OCI-LY3 (cell line): ENCODE results near the gene AVP.

Source experiments
- EZH2phosphoT487 ChIP-seq: fragments of 200-600 bp; shearing (Covaris generic); IDR thresholded peaks from 2 replicates; pipeline ENCODE4 v1.6.1; 2018; ENCODE audit warnings: antibody characterized with exemption, mixed run types, low read depth
- TF ChIP-seq, protein P1 (sequence below): fragments of 200-600, 300-600 bp; sonication (generic); IDR thresholded peaks from 2 replicates; pipeline ENCODE4 v1.5.1; 2014; ENCODE audit warnings: antibody characterized with exemption, low read length, low read depth

GRCh38 chr20:3074812-3075211 is 9.7 kb downstream of the AVP start:
- TF ChIP-seq, protein P1, sequence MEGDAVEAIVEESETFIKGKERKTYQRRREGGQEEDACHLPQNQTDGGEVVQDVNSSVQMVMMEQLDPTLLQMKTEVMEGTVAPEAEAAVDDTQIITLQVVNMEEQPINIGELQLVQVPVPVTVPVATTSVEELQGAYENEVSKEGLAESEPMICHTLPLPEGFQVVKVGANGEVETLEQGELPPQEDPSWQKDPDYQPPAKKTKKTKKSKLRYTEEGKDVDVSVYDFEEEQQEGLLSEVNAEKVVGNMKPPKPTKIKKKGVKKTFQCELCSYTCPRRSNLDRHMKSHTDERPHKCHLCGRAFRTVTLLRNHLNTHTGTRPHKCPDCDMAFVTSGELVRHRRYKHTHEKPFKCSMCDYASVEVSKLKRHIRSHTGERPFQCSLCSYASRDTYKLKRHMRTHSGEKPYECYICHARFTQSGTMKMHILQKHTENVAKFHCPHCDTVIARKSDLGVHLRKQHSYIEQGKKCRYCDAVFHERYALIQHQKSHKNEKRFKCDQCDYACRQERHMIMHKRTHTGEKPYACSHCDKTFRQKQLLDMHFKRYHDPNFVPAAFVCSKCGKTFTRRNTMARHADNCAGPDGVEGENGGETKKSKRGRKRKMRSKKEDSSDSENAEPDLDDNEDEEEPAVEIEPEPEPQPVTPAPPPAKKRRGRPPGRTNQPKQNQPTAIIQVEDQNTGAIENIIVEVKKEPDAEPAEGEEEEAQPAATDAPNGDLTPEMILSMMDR: no peak
- TF ChIP-seq EZH2phosphoT487: no peak
